NCI-H2171 (cell line): ENCODE data around the gene CYGB.
A peak's percentile ranks its signal among the peaks of the same experiment; 100 is the strongest.

Experiments
- DNase-seq: peaks from one replicate; lab custom pipeline; 2025; lab: John Stamatoyannopoulos, UW

CYGB gene

DNA sequence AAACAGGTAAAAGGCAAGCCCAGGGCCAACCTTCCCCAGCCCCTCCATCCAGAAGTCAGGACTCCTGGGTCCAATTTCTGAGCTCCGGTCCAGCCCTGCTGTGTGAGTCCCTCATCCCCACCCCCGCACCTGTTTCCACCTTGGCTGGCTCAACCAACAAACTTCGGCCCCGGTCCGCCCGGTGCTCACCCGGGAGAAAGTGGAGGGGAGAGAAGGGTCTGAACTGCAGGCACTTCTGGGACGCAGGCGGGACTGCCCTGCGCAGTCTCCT, 36.8 kb downstream of the CYGB start:
- no peak for DNase-seq

DNA sequence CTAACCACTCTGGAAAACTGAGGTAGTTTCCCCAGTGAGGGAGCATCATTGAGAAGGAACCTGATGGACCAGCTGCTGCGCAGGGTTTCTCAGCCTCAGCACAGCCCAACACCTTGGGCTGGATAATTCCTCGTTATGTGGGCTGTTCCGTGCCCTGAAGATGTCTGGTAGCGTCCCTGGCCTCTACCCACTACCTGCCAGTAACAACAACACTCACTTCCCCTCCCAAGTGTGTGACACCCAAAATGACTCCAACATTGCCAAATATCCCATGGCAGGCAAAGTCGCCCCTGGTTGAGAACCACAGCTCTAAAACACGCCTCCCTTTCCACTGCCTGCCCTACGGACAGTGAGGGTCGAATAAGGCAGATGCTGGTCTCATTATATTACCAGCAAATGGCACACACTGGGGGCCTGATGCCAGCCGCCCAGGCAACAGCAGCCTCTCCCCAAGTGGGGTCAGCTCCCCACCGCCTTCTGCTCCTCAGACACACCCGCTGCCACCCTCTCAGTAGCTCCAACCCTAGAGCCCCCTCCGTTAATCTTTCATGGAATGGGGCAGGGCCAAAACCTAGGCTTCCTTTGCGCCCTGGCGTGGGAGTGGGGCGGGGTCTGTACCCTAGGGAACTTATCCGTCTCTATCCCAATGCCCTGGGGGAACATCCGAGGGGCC, 37.3 kb downstream of the CYGB start:
- DNase-seq, result no peak

DNA sequence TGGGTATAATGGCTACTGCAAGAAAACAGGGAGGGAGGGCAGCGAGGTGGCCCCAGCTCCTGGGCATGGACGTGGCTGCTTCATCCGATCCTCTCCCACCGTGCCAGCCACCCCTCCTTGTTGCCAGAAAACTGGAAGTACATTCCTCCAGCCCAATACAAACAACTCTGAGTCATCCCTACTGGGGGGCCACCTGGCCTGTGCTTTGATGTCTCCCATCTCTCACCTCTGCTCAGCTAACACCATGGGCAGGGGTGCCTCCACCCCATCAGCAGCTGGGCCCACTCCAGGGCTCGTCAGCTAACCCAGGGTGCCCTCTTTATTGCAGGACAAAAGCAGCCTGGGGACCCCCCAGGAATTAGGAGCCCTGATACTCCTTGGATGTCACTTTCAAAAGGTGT, 38.2 kb downstream of the CYGB start:
- DNase-seq, result no peak

DNA sequence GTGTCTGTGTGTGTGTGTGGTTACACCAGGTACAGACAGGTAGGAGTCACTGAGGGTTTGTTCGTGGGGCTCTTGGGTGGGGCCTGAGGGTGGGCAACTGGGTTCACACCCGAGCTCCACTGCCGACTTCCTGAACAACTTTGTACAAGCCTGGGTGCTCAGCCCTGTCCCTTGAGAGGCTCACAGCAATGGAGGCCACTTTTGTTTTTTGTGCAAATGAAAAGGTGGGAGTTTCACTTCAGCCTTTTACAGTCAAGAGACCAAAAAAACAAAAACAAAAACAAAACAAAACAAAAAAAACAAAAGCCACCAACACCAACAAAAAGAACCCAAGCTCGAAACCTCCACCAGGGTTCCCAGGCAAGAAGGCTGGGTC, 38.6 kb downstream of the CYGB start:
- DNase-seq, result no peak

DNA sequence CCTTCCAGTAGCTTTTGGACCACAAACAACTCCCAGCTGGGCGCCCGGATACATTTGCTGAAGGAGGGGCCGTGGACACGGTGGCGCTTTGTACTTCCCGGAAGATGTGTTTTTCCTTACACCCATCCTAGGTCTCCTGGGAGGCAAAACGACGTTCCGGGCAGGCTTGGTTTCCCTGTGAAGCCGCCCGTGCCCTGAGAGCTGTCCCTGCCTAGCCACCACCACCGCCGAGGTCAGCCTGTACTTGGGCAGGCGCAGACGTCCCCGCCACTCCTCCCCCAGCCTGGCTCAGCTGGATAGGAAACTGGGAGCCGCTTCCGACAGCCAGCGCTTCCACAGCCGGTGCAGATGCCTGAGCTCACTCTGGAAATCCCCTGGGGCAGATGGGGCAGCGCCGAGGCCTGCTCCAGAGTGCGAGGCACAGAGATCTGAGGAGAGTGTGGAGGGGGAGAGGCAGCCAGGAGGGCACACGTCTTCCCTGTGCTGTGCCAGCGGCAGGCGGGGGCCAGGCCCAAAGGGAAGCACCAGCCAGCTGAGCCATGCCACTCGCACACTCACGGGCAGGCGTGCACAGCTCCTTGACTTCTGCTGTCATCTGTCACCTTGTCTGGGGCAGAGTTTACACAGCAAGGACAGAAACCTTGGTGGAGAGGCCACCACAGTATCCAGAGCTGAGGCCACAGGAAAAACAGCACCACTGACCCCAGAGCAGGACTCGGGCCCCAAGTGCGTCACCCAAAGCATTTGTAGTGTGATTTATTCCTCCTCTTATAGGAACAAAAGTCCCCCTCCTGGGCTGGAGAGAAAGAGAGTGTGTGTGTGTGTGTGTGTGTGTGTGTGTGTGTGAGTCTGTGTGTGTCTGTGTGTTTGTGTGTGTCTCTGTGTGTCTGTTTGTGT, 39.3 kb downstream of the CYGB start:
- peak; percentile 96 for DNase-seq

DNA sequence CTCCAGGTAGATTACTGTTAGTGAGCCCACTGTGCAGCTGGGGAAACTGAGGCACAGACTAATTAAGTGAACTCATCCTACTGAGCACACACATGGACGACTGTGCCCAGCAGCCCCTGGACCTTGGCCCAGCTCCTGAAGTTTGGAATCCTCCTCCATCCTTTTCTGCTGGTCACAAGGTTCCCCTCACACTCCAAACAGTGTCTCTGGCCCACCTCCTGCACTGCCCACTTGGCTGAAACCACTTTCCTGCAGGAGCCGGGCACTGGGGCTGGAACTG, 39.9 kb downstream of the CYGB start:
- no peak for DNase-seq

DNA sequence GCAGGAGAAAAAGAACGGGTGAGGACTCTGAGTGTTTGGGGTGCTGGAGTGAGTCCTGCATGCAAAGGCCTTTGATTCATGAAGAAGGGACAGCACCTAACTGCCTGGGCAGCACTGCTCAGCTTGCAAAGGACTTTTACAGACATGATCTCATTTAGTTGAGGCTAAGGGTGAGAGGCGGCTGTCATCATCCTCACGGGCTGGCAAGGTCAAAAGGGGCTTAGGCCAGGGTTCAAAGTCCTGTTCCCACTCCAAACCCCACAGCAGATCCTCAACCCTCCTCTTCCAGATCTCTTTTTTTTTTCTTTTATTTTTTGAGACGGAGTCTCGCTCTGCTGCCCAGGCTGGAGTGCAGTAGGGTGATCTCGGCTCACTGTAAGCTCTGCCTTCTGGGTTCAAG, 41.0 kb downstream of the CYGB start:
- DNase-seq, result no peak

DNA sequence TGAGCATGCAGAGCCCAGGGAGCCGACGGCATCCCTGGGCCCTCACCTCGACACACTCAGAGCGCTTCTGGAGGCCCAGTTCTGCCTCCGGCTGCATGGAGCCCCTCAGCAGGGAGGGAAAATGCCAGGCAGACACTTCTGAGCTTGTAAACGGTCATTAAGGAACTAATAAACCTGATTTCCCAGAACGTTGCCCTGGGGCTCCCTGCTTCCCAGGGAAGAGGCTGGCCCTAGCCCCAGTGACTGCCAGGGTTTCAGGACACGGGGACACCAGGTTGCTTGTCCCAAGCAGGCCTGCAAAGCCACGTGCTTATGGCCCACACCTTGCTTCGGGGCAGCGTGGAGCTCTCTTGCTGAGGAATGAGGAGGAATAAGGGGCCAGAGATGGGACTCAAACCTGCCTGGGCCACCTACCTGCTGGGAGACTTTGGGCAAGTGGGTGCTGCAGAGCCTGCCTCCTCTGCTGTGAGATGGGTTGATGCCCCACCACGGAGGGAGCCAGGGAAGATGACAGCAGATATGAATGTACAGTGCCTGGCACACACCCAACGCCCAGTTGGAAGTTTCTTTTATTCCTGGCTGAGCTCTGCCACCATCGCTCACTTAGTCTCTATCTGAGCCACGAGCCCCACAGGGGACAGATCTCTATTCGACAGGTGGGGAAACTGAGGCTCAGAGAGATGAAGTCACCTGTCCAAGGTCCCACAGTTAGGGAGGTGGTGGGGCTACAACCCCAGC, 41.7 kb downstream of the CYGB start:
- no peak for DNase-seq

DNA sequence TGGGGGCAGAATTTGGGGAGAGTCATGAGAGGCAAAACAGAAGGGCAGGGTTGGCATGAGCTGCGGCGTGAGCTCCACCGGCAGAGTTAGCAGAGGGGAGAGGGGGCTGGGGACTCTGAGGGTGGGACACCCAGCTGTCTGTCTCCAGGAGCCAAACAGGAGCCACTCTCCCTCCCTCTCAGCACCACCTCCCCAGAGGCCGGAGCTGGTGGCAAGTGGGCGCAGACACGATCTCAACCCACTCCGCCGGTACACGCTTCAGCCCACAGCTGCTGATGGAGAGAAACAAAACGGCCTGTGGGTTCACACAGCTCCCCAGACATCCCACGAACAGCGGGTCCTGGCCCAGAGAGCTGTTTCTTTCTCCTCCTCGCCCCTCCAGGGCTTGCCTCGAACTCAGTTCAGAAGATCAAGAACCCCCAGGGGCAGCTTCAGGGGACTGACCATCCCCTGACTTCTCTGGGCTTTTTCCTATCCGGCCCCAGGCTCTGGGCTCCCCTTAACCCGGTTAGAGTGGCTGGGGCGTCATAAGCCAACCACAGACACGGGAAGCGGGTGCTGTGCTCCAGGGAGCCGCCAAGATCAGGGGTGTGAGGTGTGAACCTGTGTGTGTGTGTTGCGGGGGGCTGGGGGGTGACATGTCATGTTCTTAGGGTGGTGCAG, 43.9 kb downstream of the CYGB start:
- no peak for DNase-seq

DNA sequence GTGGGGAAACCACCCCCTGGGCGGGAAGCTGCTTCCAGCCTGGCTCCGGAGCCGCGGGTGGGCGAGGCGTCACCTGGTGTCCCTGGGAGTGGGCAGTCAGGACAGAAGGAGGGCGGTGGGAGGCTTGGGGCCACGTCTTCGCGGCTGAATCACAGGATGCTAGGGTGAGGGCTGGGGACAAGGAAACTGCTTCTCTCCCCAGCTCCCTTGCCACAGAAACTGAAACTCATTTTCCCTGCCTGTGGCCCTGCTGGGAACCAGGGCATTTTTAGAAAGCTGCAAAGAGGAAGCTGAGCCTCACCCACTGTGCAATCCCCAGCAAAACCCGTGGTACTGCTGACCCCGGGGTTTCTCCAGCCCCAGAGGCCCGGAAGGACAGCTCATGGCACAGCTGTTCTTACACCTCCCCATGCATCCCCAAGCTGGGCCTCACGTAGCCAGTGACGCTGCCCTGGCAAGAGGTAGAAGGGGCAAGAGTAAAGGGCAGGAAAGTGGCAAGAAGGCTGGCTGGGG, 44.5 kb downstream of the CYGB start:
- DNase-seq, result no peak

DNA sequence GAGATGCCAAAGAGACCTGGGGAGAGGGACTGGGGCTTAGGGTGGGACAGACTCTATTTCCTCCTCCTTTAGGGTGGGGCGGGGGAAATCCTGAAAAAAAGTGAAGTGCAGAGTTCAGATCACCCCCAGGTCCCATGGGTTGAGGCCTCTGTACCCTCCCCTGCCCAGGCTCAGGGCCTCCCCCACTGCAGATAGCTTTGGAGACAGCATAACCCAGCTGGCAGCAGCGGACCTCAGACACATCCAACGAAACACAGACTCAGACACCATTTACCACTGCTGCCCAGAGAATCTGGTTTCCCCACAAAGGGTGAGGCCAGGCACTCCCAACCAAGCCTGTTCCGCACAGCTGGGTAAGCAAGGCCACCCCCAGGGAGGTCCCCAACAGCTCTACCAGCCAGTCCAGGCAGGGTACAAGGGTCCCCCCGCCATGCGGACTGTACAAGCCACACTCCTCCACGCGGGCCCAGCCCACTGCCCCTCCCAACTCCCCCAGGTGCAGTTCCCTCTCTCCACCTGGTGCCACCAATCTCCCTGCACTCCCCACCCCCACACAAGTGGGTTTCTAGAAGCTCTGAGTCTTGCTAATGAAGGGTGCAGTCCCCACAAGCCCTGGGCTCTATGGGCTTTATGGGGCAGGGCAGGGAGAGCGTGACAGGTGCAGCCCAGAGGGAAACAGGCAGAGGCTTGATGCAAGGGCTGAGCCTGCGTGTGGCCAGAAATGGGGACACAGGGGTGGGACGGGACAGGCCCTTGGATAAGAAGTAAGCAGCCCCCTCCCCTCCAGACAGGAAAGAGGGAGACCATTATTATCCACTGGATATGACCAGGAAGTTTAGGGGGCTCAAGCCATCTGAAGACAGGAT, 45.2 kb downstream of the CYGB start:
- no peak for DNase-seq

DNA sequence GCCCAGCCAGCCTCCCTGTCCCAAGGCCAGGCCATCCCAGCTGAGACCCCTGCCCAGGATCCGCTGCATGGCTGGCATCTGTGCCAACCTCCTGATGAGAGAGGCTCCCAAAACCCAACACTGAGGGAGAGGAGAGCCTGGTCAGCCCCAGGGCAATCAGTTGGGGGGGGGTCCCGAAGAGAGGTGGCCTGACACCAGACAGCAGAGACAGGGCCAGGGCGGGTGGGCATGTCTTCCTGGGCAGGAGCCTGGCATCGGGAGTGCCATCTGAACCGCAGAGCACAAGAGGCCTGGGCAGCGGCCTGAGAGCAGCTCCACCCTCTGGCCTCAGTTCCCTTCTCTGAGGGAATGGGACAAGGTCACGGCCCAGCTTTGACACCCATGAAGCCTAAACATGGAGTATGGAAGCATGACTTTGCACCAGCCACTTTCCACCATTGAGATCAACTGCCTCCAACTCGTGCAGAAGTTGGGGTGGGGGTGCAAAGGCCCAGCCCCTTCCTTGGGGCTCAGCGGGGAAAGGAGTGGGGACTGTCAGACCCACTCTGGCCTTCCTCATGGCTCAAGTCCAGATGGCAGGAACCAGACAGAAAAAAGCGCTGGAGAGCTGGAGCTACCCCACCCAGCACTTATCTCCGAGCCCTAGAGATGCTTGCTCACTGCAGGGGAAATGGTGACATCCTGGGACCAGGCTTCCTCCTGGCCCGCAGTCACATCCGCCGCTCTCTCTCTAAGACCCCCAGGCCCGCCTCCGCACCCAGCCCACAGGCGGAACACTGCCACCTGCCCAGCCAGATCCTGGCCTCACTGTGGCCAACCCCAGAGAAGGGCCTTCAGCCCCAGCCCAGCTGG, 46.0 kb downstream of the CYGB start:
- DNase-seq, result no peak

DNA sequence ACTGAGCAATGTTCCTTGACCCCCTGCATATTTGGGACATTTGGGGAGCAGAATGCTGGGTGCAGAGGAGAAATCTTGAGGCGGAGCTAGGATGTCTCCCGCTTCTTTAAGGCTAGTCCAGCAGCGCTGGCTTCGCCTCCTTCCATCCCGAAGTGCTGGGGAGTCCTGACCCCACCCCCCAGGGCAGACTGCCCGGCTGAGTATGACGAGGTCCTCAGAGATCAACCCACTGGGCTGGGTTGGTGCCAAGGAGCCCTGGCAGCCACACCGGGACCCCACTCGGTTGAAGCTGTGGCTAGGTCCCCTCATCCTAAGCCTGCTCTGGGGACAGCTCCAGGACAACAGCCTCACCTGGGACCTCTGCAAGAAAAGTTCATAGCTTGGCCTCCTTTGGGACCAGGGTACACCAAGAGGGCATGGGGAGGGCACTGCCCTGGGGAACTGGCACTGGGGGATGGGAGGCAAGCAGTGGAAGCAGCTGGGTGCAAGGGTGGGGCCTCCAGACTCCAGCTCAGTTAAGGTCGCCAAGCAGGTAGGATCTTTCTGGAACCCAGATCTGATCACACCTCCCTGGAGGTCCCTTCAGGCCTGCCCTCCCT, 47.3 kb downstream of the CYGB start:
- DNase-seq, result no peak

DNA sequence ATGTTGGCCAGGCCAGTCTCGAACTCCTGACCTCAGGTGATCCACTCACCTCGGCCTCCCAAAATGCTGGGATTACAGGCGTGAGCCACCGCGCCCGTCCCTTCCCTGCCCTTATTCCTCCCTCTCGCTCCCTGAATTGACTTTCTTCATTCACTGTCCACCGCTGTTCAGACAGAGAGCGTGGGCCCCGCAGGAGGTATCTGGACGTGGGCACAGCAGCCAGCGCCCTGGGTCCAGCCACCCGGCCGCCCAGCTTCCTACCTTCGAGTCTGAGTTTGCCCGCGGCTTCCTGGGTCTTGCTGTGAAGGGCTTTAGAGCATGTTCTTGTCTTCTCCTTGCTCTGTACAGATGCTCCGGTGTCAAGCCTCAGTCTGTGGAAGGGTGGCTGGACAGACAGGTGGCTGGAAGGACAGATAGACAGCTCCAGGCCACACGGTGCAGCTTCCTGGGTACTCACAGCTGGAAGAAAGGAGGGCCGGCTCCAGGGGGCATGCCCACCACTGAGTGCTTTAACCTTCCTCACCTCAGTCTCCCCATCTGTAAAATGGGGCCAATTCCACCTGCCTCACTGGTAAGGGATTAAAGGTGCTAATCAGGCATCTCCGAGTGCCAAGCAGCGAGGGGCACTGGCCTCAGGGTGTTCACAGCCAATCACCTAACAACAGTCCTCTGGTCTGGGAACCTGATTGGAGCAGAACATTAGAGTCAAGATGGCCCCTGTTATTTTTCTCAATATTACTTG, 49.9 kb downstream of the CYGB start:
- no peak for DNase-seq

DNA sequence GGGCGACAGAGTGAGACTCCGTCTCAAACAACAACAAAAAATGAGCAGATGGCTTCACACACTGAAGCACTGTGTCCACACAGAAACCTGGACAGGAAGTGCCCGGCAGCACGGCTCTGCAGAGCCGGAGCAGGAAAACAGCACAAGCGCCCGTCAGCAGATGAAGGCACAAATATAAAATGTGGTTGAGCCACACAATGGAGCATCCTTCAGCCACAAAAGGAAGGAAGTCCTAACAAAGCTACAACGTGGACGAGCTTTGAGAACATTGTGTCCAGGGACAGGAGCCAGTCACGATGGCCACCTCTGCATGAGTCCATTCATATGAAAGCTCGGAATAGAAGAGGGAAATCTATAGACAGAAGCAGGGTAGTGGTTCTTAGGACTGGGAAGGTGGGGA, 51.9 kb downstream of the CYGB start:
- DNase-seq, result no peak

DNA sequence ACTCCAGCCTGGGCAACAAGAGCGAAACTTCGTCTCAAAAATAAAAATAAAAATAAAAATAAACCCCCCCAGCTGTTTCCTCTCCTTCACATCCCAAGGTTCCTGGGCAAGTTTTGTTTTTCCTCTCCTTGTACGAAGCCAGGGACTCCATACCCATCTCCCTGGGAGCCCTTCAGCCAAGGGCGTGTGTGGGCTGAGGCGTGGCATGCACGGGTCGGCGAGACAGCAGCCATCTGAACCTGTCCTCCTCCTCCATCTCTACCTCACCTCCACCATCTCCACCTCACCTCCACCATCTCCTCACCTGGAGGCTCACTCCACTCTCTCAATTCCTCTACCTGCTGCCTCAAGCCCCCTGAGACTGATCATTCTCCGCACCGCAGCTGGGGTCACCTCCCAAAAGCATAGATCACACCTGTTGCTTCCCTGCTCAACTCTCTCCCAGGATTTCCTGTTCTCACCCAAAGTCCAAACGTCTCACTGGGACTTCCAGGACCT, 53.2 kb downstream of the CYGB start:
- DNase-seq, result no peak

DNA sequence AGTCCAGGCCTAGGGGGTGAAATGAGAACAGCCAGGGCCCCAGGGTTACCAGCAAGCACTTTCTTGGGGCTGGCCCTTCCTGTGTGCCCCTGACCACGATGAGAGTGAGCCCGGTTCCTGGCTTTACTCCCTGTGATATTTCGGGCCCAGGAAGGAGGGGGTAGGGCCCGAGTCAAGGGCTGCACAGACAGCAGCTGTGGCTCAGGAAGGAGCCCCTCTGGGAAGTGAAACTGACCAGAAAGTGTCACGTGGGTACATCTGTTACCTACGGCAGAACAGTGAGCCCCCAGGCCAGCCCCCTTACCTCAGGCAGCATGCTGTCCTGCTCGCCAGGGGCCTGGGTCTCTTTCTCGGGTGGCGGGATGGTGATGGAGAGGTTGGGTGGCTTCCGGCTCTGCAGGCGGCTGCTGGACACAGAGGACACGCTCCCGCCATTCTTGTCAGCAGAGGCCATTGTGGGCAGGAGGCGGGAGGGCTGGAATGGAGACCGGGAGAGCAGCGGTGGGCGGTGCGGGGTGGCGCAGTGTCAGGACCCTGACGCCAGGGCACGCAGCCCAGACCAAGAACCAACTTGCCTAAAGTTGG, 56.3 kb downstream of the CYGB start:
- DNase-seq, result no peak

DNA sequence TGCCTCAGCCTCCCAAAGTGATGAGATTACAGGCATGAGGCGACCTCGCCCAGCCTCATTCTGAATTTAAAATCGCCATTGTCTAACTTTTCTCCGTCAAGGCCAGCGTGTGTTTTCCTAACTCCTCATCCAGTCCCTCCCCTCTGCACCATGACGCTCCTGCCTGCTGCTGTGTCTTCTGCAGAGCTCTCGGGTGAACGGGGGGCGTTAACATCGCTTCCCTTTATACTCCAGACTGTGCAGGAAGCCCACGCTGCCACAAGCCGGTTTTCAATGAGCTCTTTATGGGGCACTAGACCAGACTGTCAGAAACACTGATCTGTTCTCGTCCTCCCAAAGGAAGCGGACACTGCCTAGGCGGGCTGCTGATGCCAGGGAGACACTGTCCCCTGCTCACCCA, 56.9 kb downstream of the CYGB start:
- DNase-seq, result no peak

DNA sequence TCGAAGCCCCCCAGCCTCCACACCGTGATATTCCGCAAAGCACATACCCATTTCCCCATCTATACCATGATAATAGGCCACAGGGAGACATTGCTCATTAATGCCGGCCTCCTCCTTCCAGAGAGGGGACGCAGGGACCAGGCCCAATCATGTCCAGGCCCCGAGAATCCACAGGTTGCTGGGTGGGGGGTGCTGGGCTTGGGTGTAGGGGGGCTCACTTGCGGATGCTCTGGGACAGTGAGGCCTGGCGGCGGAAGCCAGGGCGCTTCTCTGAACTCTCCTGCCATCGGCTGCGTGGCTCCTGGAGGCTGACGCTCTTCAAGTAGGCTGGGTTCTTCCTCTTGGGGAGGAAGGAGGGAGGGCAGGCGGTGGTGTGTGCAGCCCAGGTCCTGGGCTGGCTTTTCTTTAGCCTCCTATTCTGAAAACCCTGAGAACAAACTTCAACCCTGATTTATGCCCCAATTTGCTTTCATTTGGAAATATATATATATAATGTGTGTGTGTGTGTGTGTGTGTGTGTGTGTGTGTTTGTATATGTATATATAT, 57.9 kb downstream of the CYGB start:
- no peak for DNase-seq
